G401.6 (cell line): ENCODE measurements around the gene COL2A1.

Experiments
- FAIRE-seq: peaks from 2 replicates; lab custom pipeline; 2012; peaks lifted over from hg19 to GRCh38; lab: Jason Lieb, UNC

Gene COL2A1

GRCh38 chr12:47989666-47990065 is 14.6 kb downstream of the COL2A1 start:
- no peak for FAIRE-seq

DNA sequence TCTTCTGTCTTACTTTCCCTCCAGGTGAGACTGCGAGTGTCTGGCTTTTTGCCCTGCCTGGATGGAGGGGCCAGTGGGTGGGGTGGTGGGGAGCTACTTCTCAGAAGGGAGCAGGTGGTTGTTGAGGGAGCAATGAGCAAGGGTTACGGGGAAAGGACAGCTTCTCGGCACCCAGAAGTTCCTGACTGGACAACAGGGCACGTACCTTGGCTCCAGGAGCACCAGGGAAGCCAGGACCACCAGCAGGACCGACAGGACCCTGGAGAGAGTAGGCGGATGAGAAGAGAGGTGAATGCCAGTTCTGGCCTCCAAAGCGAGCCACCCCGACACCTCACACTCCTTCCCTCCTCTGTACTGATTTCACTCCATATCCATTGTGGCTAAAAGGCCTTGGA is 15.3 kb downstream of the COL2A1 start:
- FAIRE-seq = no peak

DNA sequence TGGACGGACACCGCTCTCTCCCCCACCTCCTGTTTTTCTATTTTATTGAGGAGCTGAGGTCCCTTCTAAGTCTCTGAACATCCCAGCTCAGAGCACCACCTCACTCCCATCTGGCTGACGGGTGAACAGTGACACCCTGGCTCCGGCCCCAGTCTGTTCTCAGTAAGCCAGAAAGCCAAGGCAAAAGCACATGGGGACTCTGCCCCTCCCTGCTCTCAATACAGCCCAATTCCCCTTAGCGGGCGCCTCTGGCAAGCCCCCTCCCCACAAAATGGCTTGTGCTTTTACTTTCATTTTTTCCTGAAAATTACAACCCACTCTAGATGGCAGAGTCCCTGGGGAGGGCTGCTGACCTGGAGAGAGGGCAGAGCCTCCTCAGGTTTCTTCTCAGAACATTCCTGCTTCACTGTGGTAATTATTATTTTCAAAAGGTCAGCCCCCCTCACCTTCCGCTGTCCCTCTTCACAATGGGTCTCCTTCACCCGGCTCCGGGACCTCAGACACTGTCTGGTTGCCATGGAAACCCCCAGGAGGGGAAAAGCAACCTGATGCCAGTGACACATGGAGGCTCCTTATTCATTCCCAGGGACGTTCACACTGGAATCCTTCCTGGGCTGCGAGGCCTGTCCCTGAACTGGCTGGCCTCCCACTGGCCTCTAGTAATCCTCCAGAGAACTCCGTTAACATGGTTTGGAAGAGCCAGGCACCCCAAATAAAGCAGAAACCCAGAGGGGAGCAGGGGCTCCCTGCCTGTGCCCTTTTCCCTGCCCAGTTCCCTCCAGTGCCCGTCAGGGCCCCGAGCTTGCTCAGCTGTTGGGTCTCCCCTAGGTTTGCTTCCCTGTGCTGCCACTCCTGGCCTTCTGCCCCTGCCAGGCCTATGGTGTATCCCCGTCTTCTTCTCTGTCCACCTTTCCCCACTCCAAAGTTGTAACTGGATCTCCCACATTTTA is 15.9 kb downstream of the COL2A1 start:
- FAIRE-seq = no peak

GRCh38 chr12:47987411-47988072 is 16.7 kb downstream of the COL2A1 start:
- no peak for FAIRE-seq

DNA sequence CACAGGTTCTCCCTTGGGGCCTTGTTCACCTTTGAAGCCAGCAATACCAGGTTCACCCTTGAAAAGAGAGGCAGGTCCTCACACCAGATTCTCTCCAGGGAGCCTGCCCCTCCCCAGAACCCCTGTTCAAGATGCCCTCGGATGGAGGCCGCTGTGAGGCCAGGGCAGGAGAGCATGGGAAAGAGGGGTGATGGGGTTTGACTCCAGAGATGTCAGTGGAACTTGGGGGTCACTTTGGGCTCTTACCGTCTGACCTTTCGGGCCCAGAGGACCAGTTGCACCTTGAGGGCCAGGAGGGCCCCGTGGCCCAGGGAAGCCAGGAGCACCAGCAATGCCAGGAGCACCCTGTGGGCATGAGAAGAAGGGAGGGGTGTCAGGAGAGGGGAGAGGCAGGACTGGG is 17.4 kb downstream of the COL2A1 start:
- no peak for FAIRE-seq

- no peak for FAIRE-seq
Observed at GRCh38 chr12:47986291-47986660, 18.0 kb downstream of the COL2A1 start.

DNA sequence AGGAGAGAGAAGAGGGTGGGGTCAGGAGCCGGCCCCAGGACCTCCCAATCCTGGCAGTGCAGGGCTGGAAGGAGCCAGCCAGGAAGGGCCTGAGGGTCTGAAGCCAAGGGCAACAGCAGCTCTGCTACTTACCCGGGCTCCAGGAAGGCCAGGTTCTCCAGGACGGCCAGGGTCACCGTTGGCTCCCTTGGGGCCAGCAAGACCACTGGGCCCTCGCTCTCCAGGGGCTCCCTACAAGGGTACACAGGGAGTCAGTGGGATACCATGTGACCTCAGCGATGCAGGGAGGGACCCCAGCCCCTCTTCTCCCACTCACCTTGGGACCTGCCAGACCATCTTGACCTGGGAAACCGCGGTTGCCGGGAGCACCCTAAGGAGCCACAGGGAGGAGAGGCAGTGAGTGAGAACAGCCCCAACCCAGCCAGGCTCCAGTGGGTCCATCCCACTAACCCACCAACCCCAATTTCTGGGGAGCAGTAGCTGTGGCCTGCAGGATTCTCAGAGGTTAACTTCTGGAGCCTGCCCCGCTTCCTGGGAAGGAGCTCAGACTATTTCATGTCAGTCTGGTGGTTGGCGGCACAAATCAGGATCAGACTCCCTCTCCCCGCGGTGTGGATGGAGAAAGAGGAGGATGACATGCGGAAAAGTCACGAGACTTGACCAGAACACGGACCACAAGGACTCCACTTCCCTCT is 18.5 kb downstream of the COL2A1 start:
- no peak for FAIRE-seq

GRCh38 chr12:47984331-47984801 is 19.9 kb downstream of the COL2A1 start:
- no peak for FAIRE-seq

DNA sequence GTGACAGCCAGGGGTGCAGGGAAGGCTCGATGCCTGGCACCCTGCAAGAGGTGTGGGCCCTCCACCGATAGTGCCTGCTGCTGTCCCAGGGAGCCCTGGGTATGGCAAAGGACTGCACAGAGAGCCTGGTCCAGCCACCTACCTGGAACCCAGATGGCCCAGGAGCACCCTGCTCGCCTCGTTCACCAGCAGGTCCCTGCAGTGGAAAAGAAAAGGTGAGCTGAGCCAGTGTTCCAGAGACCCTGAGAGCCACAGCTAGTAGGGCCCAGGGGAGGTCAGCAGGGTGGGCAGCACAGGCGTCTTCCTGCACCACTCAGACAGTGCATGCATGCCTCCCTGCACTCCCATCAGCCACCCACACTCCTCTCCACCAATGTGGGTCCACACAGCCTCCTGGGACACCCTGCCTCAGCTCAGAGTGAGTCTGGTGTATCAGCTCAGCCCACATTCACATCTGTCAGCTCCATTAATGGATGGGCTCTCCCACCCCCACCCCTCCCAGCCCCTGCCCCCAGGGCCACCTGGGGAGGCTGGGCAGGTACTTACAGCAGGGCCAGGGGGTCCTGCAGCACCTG is 20.6 kb downstream of the COL2A1 start:
- no peak for FAIRE-seq

GRCh38 chr12:47982770-47983169 is 21.5 kb downstream of the COL2A1 start:
- no peak for FAIRE-seq

GRCh38 chr12:47982311-47982710 is 22.0 kb downstream of the COL2A1 start:
- FAIRE-seq = no peak

GRCh38 chr12:47981496-47982260 is 22.6 kb downstream of the COL2A1 start:
- no peak for FAIRE-seq

DNA sequence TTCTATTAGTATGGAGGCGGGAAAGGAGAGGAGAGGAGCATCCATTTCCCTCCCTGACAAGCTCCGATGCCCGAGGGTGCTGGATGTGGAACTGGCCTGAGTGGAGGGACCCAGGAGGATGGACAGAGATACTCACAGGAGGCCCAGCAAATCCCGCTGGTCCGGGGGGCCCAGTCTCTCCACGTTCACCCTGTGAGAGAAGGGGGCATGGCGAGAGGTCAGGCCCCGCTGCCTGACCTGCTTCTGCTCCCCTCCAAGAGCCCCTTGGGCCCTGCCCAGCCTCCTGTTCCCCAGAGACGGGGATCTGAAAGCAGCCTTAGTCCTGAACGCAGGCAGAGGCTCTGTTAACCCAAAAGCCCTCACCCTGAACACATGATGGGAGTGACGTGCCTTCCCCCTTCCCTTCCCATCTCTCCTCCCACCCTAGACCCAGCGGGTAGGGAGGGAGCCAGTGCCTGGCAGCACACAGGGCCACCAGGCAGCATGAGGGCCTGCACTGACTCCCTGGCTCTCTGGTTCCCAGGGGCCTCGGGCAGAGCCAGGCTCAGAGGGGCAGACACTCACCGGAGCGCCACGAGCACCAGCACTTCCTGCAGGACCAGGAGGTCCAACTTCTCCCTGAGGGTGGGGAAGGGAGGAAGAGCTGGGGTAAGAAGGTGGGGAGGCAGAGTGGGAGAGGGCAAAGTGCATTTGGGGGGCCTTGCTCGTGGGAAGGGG is 23.3 kb downstream of the COL2A1 start:
- FAIRE-seq = no peak

GRCh38 chr12:47980197-47980596 is 24.1 kb downstream of the COL2A1 start:
- FAIRE-seq = no peak

DNA sequence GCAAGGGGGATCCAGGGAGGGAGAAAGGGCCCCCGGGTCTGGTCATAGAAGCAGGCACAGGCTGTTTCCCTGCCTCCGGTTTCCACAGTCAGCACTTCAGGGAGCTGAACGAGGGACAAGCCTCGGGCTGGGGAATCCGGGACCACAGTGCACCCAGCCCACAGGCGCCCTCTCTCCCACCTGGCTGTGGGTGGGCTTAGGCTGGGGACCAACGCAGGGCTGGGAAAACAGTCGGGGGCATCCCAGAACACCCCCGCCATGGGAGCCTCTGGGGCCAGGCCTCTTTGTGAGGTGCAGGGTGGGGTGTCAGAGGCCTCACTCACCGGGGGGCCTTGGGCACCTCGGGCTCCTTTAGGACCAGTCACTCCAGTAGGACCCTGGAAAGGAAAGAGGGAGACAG is 24.6 kb downstream of the COL2A1 start:
- no peak for FAIRE-seq

- no peak for FAIRE-seq
Observed at GRCh38 chr12:47979166-47979565, 25.1 kb downstream of the COL2A1 start.

DNA sequence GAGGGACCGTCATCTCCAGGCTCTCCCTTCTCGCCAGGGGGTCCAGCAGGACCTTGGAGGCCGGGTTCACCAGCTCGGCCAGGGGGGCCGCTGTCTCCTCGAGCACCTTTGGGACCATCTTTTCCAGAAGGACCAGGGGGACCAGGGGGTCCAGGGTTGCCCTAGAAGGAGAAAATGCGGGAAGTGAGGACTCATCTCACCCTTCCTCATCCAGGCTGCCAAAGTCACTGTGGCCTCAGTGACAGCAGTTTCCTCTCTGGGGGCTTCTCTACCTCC is 25.7 kb downstream of the COL2A1 start:
- no peak for FAIRE-seq

DNA sequence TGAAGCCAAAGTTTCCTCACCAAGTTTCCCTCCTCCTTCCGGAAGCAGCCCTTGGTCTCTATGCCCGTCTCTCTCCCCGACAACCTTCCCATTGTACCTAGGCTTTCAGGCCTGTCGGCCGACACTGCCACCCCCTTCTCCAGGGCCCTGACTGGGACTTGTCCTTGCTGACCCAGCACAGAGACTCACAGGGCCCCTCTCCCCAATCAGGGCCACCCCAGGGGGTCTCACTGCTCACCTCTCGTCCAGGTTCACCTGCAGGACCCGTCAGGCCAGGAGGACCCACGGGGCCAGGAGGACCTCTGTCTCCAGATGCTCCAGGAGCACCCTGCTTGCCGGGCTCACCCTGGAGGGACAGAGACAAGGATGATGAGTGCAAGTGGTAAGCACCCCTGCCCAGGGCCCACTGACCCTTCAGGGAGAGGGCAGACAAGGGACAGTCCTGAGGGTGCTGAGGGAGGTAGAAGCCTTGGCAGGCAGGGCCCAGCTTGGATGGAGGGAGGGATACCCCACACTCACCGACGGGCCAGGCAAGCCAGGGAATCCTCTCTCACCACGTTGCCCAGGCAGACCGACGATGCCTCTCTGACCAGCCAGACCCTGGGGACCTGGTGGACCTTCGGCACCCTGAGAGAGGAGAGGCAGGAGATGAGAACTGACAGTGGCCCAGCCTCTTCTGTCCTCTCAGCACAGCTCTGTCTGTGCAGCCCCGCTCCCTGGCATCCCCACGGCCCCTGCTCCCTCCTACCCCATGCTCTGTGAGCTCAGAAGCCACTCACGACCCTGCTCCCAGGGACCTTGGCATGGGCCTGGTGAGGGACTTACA is 26.3 kb downstream of the COL2A1 start:
- no peak for FAIRE-seq

GRCh38 chr12:47977046-47977771 is 27.1 kb downstream of the COL2A1 start:
- no peak for FAIRE-seq

GRCh38 chr12:47975816-47976215 is 28.5 kb downstream of the COL2A1 start:
- FAIRE-seq = no peak
